ENCODE results near the gene GALNT3. TPM values are rescaled to one million over a fixed set of nuclear protein-coding genes. Genes with fewer than 3 reads are reported as not detected.

Gene GALNT3
- total RNA-seq, 2 donors from 2014 or later: 9.3 to 9.7 TPM

GRCh38 chr2:165746501-165746900 is 47.5 kb downstream of the GALNT3 start:
- Histone ChIP-seq H3K9me3 (ENCODE audit: control insufficient read depth, low read length) (no peaks in the 10 kb centered on the region), H3K4me1 (ENCODE audit: control insufficient read depth, insufficient read depth, low read length) (no peaks in the 10 kb centered on the region), H3K9ac (ENCODE audit: extremely low read depth, low read length, poor library complexity, severe bottlenecking) (no peak overlapping the region), H3K27me3 (ENCODE audit: control insufficient read depth, insufficient read depth, low read length, poor library complexity, severe bottlenecking) (no peaks in the 10 kb centered on the region), H3K4me3 (ENCODE audit: low read length) (no peak overlapping the region), H3K36me3 (ENCODE audit: control insufficient read depth, insufficient read depth, low read length) (no peaks in the 10 kb centered on the region), H3K27ac (ENCODE audit: low read depth, low read length) (no peak overlapping the region)
- H3K27me3 Mint-ChIP-seq (ENCODE audit: insufficient read depth): no peaks in the 10 kb centered on the region
- H3K4me1 Mint-ChIP-seq: no peaks in the 10 kb centered on the region
- 91 to 93% methylated on average over 5 to 8 of the region's 8 CpGs for WGBS, 2 experiments (ENCODE audit: insufficient coverage in 1 of 2, insufficient read length in 1 of 2)
- DNase-seq: no peak
- H3K36me3 Mint-ChIP-seq (ENCODE audit: low read depth): peaks cover 18% of the 10 kb centered on the region
- H3K4me3 Mint-ChIP-seq: no peak overlapping the region
- H3K27ac Mint-ChIP-seq: no peak overlapping the region
- no peak for TF ChIP-seq CTCF (conservative IDR thresholded peaks at IDR 0.05)
- no peaks in the 10 kb centered on the region for H3K9me3 Mint-ChIP-seq

- no peak for DNase-seq
- WGBS, 2 experiments (ENCODE audit: insufficient coverage in 1 of 2, insufficient read length in 1 of 2): 88 to 91% methylated on average over 1 to 2 of the region's 2 CpGs
- no peaks in the 10 kb centered on the region for H3K27me3 ChIP-seq (ENCODE audit: control insufficient read depth, insufficient read depth, low read length, poor library complexity, severe bottlenecking)
- no peaks in the 10 kb centered on the region for H3K4me1 ChIP-seq (ENCODE audit: control insufficient read depth, insufficient read depth, low read length)
- no peaks in the 10 kb centered on the region for H3K4me1 Mint-ChIP-seq
- H3K9ac ChIP-seq (ENCODE audit: extremely low read depth, low read length, poor library complexity, severe bottlenecking): no peak overlapping the region
- H3K27ac ChIP-seq (ENCODE audit: low read depth, low read length): no peak overlapping the region
- no peak overlapping the region for H3K4me3 Mint-ChIP-seq
- no peak for TF ChIP-seq CTCF (conservative IDR thresholded peaks at IDR 0.05)
- H3K27me3 Mint-ChIP-seq (ENCODE audit: insufficient read depth): no peaks in the 10 kb centered on the region
- peaks cover 18% of the 10 kb centered on the region for H3K36me3 Mint-ChIP-seq (ENCODE audit: low read depth)
- H3K9me3 ChIP-seq (ENCODE audit: control insufficient read depth, low read length): no peaks in the 10 kb centered on the region
- no peaks in the 10 kb centered on the region for H3K36me3 ChIP-seq (ENCODE audit: control insufficient read depth, insufficient read depth, low read length)
- H3K27ac Mint-ChIP-seq: no peak overlapping the region
- no peak overlapping the region for H3K4me3 ChIP-seq (ENCODE audit: low read length)
- no peaks in the 10 kb centered on the region for H3K9me3 Mint-ChIP-seq
Observed at GRCh38 chr2:165745916-165746315, 48.1 kb downstream of the GALNT3 start.

- no peak for DNase-seq
- TF ChIP-seq CTCF (conservative IDR thresholded peaks at IDR 0.05): no peak
Observed at GRCh38 chr2:165743442-165743841, 50.6 kb downstream of the GALNT3 start.

More at GRCh38 chr2:165743442-165743841, 50.6 kb downstream of the GALNT3 start:
- no peak overlapping the region for H3K9ac ChIP-seq (ENCODE audit: extremely low read depth, low read length, poor library complexity, severe bottlenecking)
- Mint-ChIP-seq H3K27ac (no peak overlapping the region), H3K36me3 (ENCODE audit: low read depth) (peaks cover 13% of the 10 kb centered on the region), H3K4me3 (no peak overlapping the region), H3K9me3 (peaks cover 7% of the 10 kb centered on the region), H3K27me3 (ENCODE audit: insufficient read depth) (no peaks in the 10 kb centered on the region), H3K4me1 (no peaks in the 10 kb centered on the region)
- no peaks in the 10 kb centered on the region for H3K36me3 ChIP-seq (ENCODE audit: control insufficient read depth, insufficient read depth, low read length)
- WGBS, 2 experiments (ENCODE audit: insufficient coverage in 1 of 2, insufficient read length in 1 of 2): 85 to 100% methylated on average over 2 of the region's 2 CpGs
- no peak overlapping the region for H3K27ac ChIP-seq (ENCODE audit: low read depth, low read length)
- H3K9me3 ChIP-seq (ENCODE audit: control insufficient read depth, low read length): no peaks in the 10 kb centered on the region
- H3K27me3 ChIP-seq (ENCODE audit: control insufficient read depth, insufficient read depth, low read length, poor library complexity, severe bottlenecking): no peaks in the 10 kb centered on the region
- no peak overlapping the region for H3K4me3 ChIP-seq (ENCODE audit: low read length)
- H3K4me1 ChIP-seq (ENCODE audit: control insufficient read depth, insufficient read depth, low read length): no peaks in the 10 kb centered on the region
